ENCODE data around the gene RSPH4A. TPM values are rescaled to one million over a fixed set of nuclear protein-coding genes. Genes with fewer than 3 reads are reported as not detected.
A peak's percentile ranks its signal among the peaks of the same experiment; 100 is the strongest.

The RSPH4A gene
- total and polyA plus RNA-seq, 12 donors: 0.11 to 0.55 (median 0.22) TPM; not detected in 2

GRCh38 chr6:116666869-116667268, 50.6 kb downstream of the RSPH4A start:
- intact Hi-C loops (cut with DNase I): loop anchor here in 1 of 10 donors (10.0 kb wide), 1 partner anchor 92 kb away; the partner anchor contains the start of gene RWDD1
- no peaks in the 10 kb centered on the region for H3K36me3 ChIP-seq
- H3K4me3 ChIP-seq: peak overlapping the region in 1 of 10 donors; percentile 89
- no peaks in the 10 kb centered on the region for H3K9me3 ChIP-seq
- no peak for DNase-seq
- WGBS, 2 donors: 84 to 88% methylated on average over 1 of the region's 1 CpG
- no peak overlapping the region for H3K27ac ChIP-seq
- no peaks in the 10 kb centered on the region for H3K27me3 ChIP-seq
- H3K4me1 ChIP-seq: peaks cover 3 to 38% (median 29%) of the 10 kb centered on the region in 9 donors
- no peak for TF ChIP-seq CTCF (IDR thresholded peaks at IDR 0.05)
- ATAC-seq: no peak

GRCh38 chr6:116667623-116668022, 51.3 kb downstream of the RSPH4A start:
- Histone ChIP-seq H3K27ac (peak overlapping the region in 5 of 10 donors; percentile 30 to 85 (median 68)), H3K27me3 (no peaks in the 10 kb centered on the region), H3K4me1 (peaks cover 3 to 38% (median 29%) of the 10 kb centered on the region in 9 donors), H3K36me3 (no peaks in the 10 kb centered on the region), H3K4me3 (peak overlapping the region; percentile 48 to 94 (median 78)), H3K9me3 (no peaks in the 10 kb centered on the region)
- DNase-seq: no peak
- intact Hi-C loops (cut with DNase I): loop anchor here in 1 of 10 donors (10.0 kb wide), 1 partner anchor 93 kb away; the partner anchor contains the start of gene RWDD1
- no peak for TF ChIP-seq CTCF (IDR thresholded peaks at IDR 0.05)
- ATAC-seq: no peak
- WGBS, 2 donors: 30 to 32% methylated on average over 3 of the region's 3 CpGs

DNA sequence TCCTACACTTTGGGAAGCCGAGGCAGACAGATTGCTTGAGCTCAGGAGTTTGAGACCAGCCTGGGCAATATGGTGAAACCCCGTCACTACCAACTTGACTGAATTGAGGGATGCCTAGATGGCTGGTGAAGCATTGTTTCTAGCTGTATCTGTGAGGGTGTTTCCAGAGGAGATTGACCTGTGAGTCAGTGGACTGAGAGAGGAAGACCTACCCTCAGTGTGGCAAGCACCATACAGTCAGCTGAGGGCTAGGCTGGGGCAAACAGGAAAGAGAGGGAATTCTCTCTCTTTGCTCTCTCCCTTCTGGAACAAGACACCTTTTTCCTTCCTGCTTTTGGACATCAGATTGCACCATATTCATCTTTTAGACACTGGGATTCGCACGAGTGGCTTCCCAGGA, 56.0 kb downstream of the RSPH4A start:
- H3K4me3 ChIP-seq: no peak overlapping the region
- H3K27me3 ChIP-seq: no peaks in the 10 kb centered on the region
- DNase-seq: no peak
- intact Hi-C loops (cut with DNase I): no loop called here
- TF ChIP-seq CTCF (IDR thresholded peaks at IDR 0.05): no peak
- no peak for ATAC-seq
- no peaks in the 10 kb centered on the region for H3K9me3 ChIP-seq
- no peak overlapping the region for H3K27ac ChIP-seq
- H3K36me3 ChIP-seq: no peaks in the 10 kb centered on the region
- WGBS, 2 donors: 92 to 93% methylated on average over 4 of the region's 4 CpGs
- peaks cover 3 to 9% (median 7%) of the 10 kb centered on the region in 9 donors for H3K4me1 ChIP-seq

DNA sequence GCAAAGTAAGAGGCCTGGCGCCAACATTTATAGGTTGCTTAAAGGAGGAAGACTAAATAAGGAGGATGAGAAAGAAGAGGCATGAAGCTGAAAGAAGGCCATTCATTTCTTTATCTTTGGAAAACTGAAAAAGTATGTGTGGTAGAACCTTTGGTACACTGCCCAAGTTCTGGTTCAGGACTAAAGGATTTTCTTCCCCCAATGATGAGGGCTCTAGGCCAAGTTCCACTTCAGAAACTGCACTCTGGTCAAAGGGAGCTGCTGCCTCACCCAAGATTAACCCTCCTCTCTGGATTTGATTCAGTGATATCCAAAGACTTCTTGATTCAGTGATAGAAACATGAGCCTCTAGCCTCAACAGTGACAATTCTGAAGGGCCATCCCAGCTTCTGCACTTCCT, 59.7 kb downstream of the RSPH4A start:
- Histone ChIP-seq H3K27me3 (no peaks in the 10 kb centered on the region), H3K36me3 (no peaks in the 10 kb centered on the region), H3K4me3 (no peak overlapping the region), H3K4me1 (peaks cover 0 to 9% (median 5%) of the 10 kb centered on the region in 9 donors), H3K27ac (no peak overlapping the region), H3K9me3 (no peaks in the 10 kb centered on the region)
- intact Hi-C loops (cut with DNase I): no loop called here
- 93 to 100% methylated on average over 1 of the region's 1 CpG for WGBS, 2 donors
- no peak for TF ChIP-seq CTCF (IDR thresholded peaks at IDR 0.05)
- ATAC-seq: no peak
- no peak for DNase-seq

All from heart right ventricle (tissue), 16 donors.